GM12878 (cell line): ENCODE results near the gene ITGB3BP. TPM values are rescaled to one million over a fixed set of nuclear protein-coding genes. Genes with fewer than 3 reads are reported as not detected.

Source experiments
- EP300 ChIP-seq, 2 experiments: fragments of 150-350 bp in 1 of 2; IDR thresholded peaks; 2 replicates each; pipeline ENCODE4 v1.6.1; 2011 to 2012; ENCODE audit warnings: low read depth in 2 of 2, low read length in 2 of 2, borderline replicate concordance in 1 of 2, improper control_type of control experiment in 1 of 2, inconsistent platforms in 1 of 2; ENCODE audit not compliant: control insufficient read depth in 1 of 2
- GATAD2B ChIP-seq: fragments of 450-650 bp; conservative IDR thresholded peaks from 2 replicates; pipeline ENCODE4 v1.6.1; 2017; ENCODE audit warnings: low read depth, mild to moderate bottlenecking, moderate library complexity
- RFX5 ChIP-seq: IDR thresholded peaks from 2 replicates; pipeline ENCODE4 v1.6.1; 2011; ENCODE audit warnings: low read depth, low read length, improper control_type of control experiment
- SMAD5 ChIP-seq: IDR thresholded peaks from 2 replicates; pipeline ENCODE4 v1.6.1; 2016; ENCODE audit warnings: antibody characterized with exemption, low read depth
- SPI1 ChIP-seq: IDR thresholded peaks from 2 replicates; pipeline ENCODE4 v1.6.1; 2011; ENCODE audit warnings: low read depth, mild to moderate bottlenecking, low read length, moderate library complexity, borderline replicate concordance; ENCODE audit not compliant: insufficient read depth
- polyA plus RNA-seq, 11 experiments: library from polyadenylated mRNA; depleted of rRNA in 4 of 11; unstranded in 6 of 11; stranded (reverse) in 5 of 11; fragments of >200 nt; fragmentation: Nextera tagmentation in 4 of 11; fragmentation: Illumina TruSeq in 1 of 11; extraction: Ambion mirVana in 4 of 11; extraction: Trizol in 1 of 11; gene quantifications; 1 replicate in 1 of 11; 2 replicates in 10 of 11; pipeline versions ENCODE4 v1.2.1 to v1.2.3, GENCODE V29; 2011 to 2016; ENCODE audit warnings: inconsistent platforms in 2 of 11, missing spikeins in 2 of 11, low read depth in 1 of 11
- total RNA-seq, 4 experiments: library from RNA; depleted of rRNA in 3 of 4; stranded (reverse); fragments of >200 nt in 3 of 4; fragmentation: Illumina TruSeq in 1 of 4; extraction: Trizol in 1 of 4; gene quantifications; 2 replicates each; pipeline versions ENCODE4 v1.2.1 to v1.2.3, GENCODE V29; 2013 to 2021
- TF ChIP-seq, protein P1 (sequence below): fragments of 450-650 bp; formaldehyde crosslinking; IDR thresholded peaks from 2 replicates; pipeline ENCODE4 v1.4.0; 2022; ENCODE audit warnings: mild to moderate bottlenecking, moderate library complexity
- TF ChIP-seq, protein P2 (sequence below): fragments of 450-650 bp; IDR thresholded peaks from 2 replicates; pipeline ENCODE4 v1.6.1; 2016; ENCODE audit warnings: mild to moderate bottlenecking
- TF ChIP-seq, protein P3 (sequence below): IDR thresholded peaks from 2 replicates; pipeline ENCODE4 v1.6.1; 2011; ENCODE audit warnings: low read depth, mild to moderate bottlenecking, low read length, moderate library complexity, borderline replicate concordance; ENCODE audit errors: extremely low read depth
- TF ChIP-seq, protein P4 (sequence below): fragments of 450-650 bp; IDR thresholded peaks from 2 replicates; pipeline ENCODE4 v1.6.1; 2018; ENCODE audit warnings: borderline replicate concordance, mild to moderate bottlenecking; ENCODE audit not compliant: partially characterized antibody

ITGB3BP gene
- total and polyA plus RNA-seq, 10 of the 15 experiments (the other 5 are each of a cell fraction or from before 2014, with no cell fraction given): 39.2 to 86.2 (median 61.8) TPM

DNA sequence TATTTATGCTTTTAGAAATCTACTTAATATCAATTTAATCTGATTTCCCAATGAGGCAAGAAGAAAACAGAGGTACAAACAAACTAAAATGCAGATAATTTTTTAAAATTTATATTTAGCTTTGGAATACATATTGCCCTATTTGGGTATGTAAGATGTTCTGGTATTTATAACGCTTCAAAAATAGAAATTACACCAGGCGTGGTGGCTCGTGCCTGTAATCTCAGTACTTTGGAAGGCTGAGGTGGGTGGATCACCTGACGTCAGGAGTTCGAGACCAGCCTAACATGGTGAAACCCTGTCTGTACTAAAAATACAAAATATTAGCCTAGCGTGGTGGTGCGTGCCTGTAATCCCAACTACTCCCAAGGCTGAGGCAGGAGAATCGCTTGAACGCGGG is 13.3 kb downstream of the ITGB3BP start (continued):
- TF ChIP-seq, protein P1, sequence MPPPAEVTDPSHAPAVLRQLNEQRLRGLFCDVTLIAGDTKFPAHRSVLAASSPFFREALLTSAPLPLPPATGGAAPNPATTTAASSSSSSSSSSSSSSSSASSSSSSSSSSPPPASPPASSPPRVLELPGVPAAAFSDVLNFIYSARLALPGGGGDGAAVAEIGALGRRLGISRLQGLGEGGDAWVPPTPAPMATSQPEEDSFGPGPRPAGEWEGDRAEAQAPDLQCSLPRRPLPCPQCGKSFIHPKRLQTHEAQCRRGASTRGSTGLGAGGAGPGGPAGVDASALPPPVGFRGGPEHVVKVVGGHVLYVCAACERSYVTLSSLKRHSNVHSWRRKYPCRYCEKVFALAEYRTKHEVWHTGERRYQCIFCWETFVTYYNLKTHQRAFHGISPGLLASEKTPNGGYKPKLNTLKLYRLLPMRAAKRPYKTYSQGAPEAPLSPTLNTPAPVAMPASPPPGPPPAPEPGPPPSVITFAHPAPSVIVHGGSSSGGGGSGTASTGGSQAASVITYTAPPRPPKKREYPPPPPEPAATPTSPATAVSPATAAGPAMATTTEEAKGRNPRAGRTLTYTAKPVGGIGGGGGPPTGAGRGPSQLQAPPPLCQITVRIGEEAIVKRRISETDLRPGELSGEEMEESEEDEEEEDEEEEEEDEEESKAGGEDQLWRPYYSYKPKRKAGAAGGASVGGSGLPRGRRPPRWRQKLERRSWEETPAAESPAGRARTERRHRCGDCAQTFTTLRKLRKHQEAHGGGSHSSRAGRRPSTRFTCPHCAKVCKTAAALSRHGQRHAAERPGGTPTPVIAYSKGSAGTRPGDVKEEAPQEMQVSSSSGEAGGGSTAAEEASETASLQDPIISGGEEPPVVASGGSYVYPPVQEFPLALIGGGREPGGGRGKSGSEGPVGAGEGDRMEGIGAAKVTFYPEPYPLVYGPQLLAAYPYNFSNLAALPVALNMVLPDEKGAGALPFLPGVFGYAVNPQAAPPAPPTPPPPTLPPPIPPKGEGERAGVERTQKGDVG (CRISPR knock-in tag): no peak
- TF ChIP-seq SPI1 (no peak), SMAD5 (no peak), GATAD2B (no peak), EP300 (IDR thresholded peaks at IDR 0.05; ENCODE audit: borderline replicate concordance in 1 of 2, control insufficient read depth in 1 of 2, low read depth in 2 of 2, low read length in 2 of 2) (no peak), RFX5 (no peak)
- TF ChIP-seq, protein P2, sequence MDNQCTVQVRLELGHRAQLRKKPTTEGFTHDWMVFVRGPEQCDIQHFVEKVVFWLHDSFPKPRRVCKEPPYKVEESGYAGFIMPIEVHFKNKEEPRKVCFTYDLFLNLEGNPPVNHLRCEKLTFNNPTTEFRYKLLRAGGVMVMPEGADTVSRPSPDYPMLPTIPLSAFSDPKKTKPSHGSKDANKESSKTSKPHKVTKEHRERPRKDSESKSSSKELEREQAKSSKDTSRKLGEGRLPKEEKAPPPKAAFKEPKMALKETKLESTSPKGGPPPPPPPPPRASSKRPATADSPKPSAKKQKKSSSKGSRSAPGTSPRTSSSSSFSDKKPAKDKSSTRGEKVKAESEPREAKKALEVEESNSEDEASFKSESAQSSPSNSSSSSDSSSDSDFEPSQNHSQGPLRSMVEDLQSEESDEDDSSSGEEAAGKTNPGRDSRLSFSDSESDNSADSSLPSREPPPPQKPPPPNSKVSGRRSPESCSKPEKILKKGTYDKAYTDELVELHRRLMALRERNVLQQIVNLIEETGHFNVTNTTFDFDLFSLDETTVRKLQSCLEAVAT: no peak
- TF ChIP-seq, protein P3, sequence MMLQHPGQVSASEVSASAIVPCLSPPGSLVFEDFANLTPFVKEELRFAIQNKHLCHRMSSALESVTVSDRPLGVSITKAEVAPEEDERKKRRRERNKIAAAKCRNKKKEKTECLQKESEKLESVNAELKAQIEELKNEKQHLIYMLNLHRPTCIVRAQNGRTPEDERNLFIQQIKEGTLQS: no peak
- TF ChIP-seq, protein P4, sequence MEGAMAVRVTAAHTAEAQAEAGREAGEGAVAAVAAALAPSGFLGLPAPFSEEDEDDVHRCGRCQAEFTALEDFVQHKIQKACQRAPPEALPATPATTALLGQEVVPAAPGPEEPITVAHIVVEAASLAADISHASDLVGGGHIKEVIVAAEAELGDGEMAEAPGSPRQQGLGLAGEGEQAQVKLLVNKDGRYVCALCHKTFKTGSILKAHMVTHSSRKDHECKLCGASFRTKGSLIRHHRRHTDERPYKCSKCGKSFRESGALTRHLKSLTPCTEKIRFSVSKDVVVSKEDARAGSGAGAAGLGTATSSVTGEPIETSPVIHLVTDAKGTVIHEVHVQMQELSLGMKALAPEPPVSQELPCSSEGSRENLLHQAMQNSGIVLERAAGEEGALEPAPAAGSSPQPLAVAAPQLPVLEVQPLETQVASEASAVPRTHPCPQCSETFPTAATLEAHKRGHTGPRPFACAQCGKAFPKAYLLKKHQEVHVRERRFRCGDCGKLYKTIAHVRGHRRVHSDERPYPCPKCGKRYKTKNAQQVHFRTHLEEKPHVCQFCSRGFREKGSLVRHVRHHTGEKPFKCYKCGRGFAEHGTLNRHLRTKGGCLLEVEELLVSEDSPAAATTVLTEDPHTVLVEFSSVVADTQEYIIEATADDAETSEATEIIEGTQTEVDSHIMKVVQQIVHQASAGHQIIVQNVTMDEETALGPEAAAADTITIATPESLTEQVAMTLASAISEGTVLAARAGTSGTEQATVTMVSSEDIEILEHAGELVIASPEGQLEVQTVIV: no peak
